Prostate gland (tissue), 2 donors: ENCODE results near the gene TMEM143. TPM values are rescaled to one million over a fixed set of nuclear protein-coding genes. Genes with fewer than 3 reads are reported as not detected.

ENCODE experiments used
- DNase-seq: peaks from one replicate; pipeline ENCODE4 v3.0.0-alpha.2; 2019; ENCODE audit warnings: low spot score
- H3K27ac ChIP-seq, 2 donors: fragments of 200-600 bp; sonication (generic); 2 replicates each; pipeline ENCODE4 v1.5.1; 2017 to 2019
- H3K27me3 ChIP-seq: fragments of 200-600 bp; sonication (generic); replicated peaks from 2 replicates; pipeline ENCODE4 v1.5.1; 2019; ENCODE audit not compliant: insufficient read depth
- H3K36me3 ChIP-seq, 2 donors: fragments of 200-600 bp; sonication (generic); 1 replicate in 1 of 2; 2 replicates in 1 of 2; pipeline versions ENCODE4 v1.5.1 to v1.8.1; 2017 to 2019
- H3K4me1 ChIP-seq: fragments of 200-600 bp; sonication (generic); replicated peaks from 2 replicates; pipeline ENCODE4 v1.5.1; 2019
- H3K4me3 ChIP-seq, 2 donors: fragments of 200-600 bp; sonication (generic); 2 replicates each; pipeline ENCODE4 v1.5.1; 2017 to 2019
- H3K9me3 ChIP-seq: fragments of 200-600 bp; sonication (generic); 2 replicates; pipeline ENCODE4 v1.5.1; 2017
- POLR2A ChIP-seq: fragments of 450-650 bp; IDR thresholded peaks from one replicate; pipeline ENCODE4 v1.6.1; 2016; ENCODE audit warnings: antibody characterized with exemption, mild to moderate bottlenecking
- POLR2AphosphoS5 ChIP-seq: sonication (generic); formaldehyde crosslinking; IDR thresholded peaks from one replicate; pipeline ENCODE4 v1.6.1; 2017; ENCODE audit warnings: antibody characterized with exemption
- WGBS: methylation state at CpG from one replicate; pipeline ENCODE4 v1.1.5; 2018; 5-methylcytosine and 5-hydroxymethylcytosine counted together
- intact Hi-C: fragments of 100-400 bp; cut with DNase I; formaldehyde crosslinking; loops from one replicate; pipeline ENCODE4 v1.14.2; 2022
- total RNA-seq, 2 donors: library from RNA; depleted of rRNA; stranded (reverse); fragments of >200 nt; gene quantifications; one replicate each; pipeline ENCODE4 v1.1.0, GENCODE V29; 2016
- TF ChIP-seq, protein P1 (sequence below), 4 experiments: fragments of 200-600 bp in 2 of 4; fragments of 450-650 bp in 2 of 4; sonication (generic) in 2 of 4; IDR thresholded peaks; 1 replicate in 3 of 4; 2 replicates in 1 of 4; pipeline ENCODE4 v1.5.1; 2016 to 2019; ENCODE audit warnings: antibody characterized with exemption in 4 of 4, mild to moderate bottlenecking in 2 of 4, moderate library complexity in 2 of 4

The TMEM143 gene
- total RNA-seq, 2 donors from 2014 or later = 4.6 to 14.9 TPM

DNA sequence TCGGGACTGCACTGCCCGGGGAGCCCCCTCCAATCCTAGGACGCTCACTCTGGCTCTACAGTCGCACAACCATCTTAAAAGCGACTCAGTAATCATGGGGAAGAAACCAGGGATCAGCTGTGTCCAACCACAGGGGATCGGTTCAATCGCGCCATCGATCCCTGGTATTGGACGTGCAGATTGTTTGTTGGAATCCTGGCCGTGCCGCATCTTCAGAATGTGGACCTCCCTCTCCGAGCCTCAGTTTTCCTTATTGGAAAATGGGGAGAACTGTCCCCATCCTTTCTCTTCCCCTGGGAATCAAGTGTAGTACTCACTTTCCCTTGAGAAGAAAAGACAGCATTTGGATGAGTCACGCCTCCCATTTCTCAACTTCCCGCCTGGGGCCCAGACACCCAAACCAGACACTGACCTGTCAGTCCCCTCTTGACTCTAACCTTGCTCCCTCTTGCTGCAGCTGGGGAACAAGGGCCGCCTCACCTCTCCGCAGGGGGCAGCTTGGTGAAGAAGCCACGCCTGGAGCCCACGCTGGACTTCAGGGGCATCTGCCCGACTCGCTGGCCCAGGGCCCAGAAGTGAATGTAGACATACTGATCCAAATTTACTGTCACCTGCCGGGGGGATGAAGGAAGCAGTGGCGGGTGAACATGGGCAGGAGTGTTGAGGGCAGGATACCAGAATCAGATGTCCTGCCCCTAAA is 20.7 kb downstream of the TMEM143 start:
- no peak for TF ChIP-seq POLR2A
- no peak for TF ChIP-seq POLR2AphosphoS5
- TF ChIP-seq, protein P1, sequence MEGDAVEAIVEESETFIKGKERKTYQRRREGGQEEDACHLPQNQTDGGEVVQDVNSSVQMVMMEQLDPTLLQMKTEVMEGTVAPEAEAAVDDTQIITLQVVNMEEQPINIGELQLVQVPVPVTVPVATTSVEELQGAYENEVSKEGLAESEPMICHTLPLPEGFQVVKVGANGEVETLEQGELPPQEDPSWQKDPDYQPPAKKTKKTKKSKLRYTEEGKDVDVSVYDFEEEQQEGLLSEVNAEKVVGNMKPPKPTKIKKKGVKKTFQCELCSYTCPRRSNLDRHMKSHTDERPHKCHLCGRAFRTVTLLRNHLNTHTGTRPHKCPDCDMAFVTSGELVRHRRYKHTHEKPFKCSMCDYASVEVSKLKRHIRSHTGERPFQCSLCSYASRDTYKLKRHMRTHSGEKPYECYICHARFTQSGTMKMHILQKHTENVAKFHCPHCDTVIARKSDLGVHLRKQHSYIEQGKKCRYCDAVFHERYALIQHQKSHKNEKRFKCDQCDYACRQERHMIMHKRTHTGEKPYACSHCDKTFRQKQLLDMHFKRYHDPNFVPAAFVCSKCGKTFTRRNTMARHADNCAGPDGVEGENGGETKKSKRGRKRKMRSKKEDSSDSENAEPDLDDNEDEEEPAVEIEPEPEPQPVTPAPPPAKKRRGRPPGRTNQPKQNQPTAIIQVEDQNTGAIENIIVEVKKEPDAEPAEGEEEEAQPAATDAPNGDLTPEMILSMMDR (IDR thresholded peaks at IDR 0.05) = no peak
- no peaks in the 10 kb centered on the region for H3K27me3 ChIP-seq
- no peak for DNase-seq
- H3K9me3 ChIP-seq = no peaks in the 10 kb centered on the region
- intact Hi-C loops = no loop called here
- H3K4me1 ChIP-seq = no peaks in the 10 kb centered on the region
- no peaks in the 10 kb centered on the region for H3K36me3 ChIP-seq
- H3K27ac ChIP-seq = no peak overlapping the region
- 96% methylated on average over 23 of the region's 23 CpGs for WGBS
- H3K4me3 ChIP-seq = no peak overlapping the region

- H3K4me3 ChIP-seq = no peak overlapping the region
- H3K9me3 ChIP-seq = no peaks in the 10 kb centered on the region
- H3K27ac ChIP-seq = no peak overlapping the region
- 91% methylated on average over 18 of the region's 20 CpGs for WGBS
- intact Hi-C loops = no loop called here
- H3K27me3 ChIP-seq = no peaks in the 10 kb centered on the region
- TF ChIP-seq POLR2A = no peak
- TF ChIP-seq, protein P1 (IDR thresholded peaks at IDR 0.05) = no peak
- no peak for TF ChIP-seq POLR2AphosphoS5
- no peaks in the 10 kb centered on the region for H3K36me3 ChIP-seq
- H3K4me1 ChIP-seq = no peaks in the 10 kb centered on the region
- no peak for DNase-seq
Observed at GRCh38 chr19:48342414-48342738, 21.4 kb downstream of the TMEM143 start.

- no peak overlapping the region for H3K4me3 ChIP-seq
- H3K36me3 ChIP-seq = no peaks in the 10 kb centered on the region
- no peaks in the 10 kb centered on the region for H3K27me3 ChIP-seq
- H3K27ac ChIP-seq = no peak overlapping the region
- intact Hi-C loops = no loop called here
- H3K4me1 ChIP-seq = no peaks in the 10 kb centered on the region
- TF ChIP-seq, protein P1 (IDR thresholded peaks at IDR 0.05) = no peak
- no peak for TF ChIP-seq POLR2A
- DNase-seq = no peak
- H3K9me3 ChIP-seq = no peaks in the 10 kb centered on the region
- WGBS = 93% methylated on average over 10 of the region's 10 CpGs
Observed at GRCh38 chr19:48341515-48342413, 22.0 kb downstream of the TMEM143 start.

DNA sequence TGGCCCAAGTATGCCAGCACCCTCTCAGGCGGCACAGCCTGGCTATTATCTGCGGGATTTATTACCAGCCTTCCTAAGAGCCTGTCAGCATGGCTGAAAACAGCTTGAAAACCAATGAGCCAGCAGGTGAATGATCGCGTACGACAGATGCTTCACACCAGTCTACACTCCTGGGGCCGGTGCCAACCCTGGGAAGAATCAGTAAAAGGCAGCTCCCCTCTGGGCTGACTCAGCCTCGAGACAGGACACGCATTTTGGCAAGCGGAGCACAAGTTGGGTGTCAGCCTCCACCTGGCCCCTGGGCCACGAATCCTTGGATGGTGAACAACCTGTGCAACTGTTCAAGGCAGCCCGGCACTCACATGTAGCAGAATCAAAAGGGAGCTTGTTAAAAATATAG is 22.7 kb downstream of the TMEM143 start:
- TF ChIP-seq POLR2A (no peak), POLR2AphosphoS5 (no peak)
- TF ChIP-seq, protein P1 (IDR thresholded peaks at IDR 0.05) = no peak
- DNase-seq = no peak
- intact Hi-C loops = no loop called here
- Histone ChIP-seq H3K4me3 (no peak overlapping the region), H3K4me1 (no peaks in the 10 kb centered on the region), H3K9me3 (no peaks in the 10 kb centered on the region), H3K27me3 (no peaks in the 10 kb centered on the region), H3K27ac (no peak overlapping the region), H3K36me3 (no peaks in the 10 kb centered on the region)
- 62% methylated on average over 11 of the region's 11 CpGs for WGBS
